Measurements from ENCODE around the gene ASPG. TPM values are rescaled to one million over a fixed set of nuclear protein-coding genes. Genes with fewer than 3 reads are reported as not detected.
A peak's percentile ranks its signal among the peaks of the same experiment; 100 is the strongest.

ASPG gene
- total RNA-seq, 1 experiment from 2014 or later, result 0.22 TPM

GRCh38 chr14:104103061-104103445, 17.6 kb downstream of the ASPG start:
- H3K27me3 ChIP-seq (ENCODE audit: low read length), result no peaks in the 10 kb centered on the region
- ChIA-PET POLR2A (ENCODE audit: unreplicated experiment) (no interaction called here), CTCF (no interaction called here)
- no peak overlapping the region for H2AFZ ChIP-seq (ENCODE audit: low read length)
- DNase-seq (no peak), ATAC-seq (peak; percentile 27; the same call in 1 of the 2 replicates)
- no peaks in the 10 kb centered on the region for H3K36me3 ChIP-seq (ENCODE audit: low read depth, low read length)
- no peaks in the 10 kb centered on the region for H4K20me1 ChIP-seq (ENCODE audit: low read length)
- no peaks in the 10 kb centered on the region for H3K9me2 ChIP-seq (replicated peaks; ENCODE audit: low read length)
- H3K9ac ChIP-seq (ENCODE audit: low read length), result no peak overlapping the region
- no peaks in the 10 kb centered on the region for H3K79me2 ChIP-seq (ENCODE audit: low read length)
- peaks cover 12% of the 10 kb centered on the region for H3K4me1 ChIP-seq (ENCODE audit: insufficient read depth, low read length)
- TF ChIP-seq CTCF (conservative IDR thresholded peaks at IDR 0.05; ENCODE audit: low read depth, low read length) (peak; percentile 25; the same call in 1 of the 2 replicates), EZH2phosphoT487 (IDR thresholded peaks at IDR 0.05; ENCODE audit: borderline replicate concordance, low read length) (no peak)
- intact Hi-C loops (cut with micrococcal nuclease), result no loop called here
- no TSS peak for BruUV-seq (replicated peaks)
- no peaks in the 10 kb centered on the region for H3F3A ChIP-seq (ENCODE audit: low read length, unreplicated experiment)
- H3K27ac ChIP-seq (ENCODE audit: low read length), result no peak overlapping the region
- no peaks in the 10 kb centered on the region for H3K9me3 ChIP-seq (ENCODE audit: low read length)
- no peak overlapping the region for H3K4me2 ChIP-seq (ENCODE audit: low read length)
- no peak overlapping the region for H3K4me3 ChIP-seq (ENCODE audit: low read length)

GRCh38 chr14:104103446-104104075, 18.1 kb downstream of the ASPG start:
- ChIA-PET POLR2A (ENCODE audit: unreplicated experiment) (no interaction called here), CTCF (no interaction called here)
- TF ChIP-seq EZH2 (IDR thresholded peaks at IDR 0.05; ENCODE audit: low read length, unreplicated experiment) (no peak), CTCF (conservative IDR thresholded peaks at IDR 0.05; ENCODE audit: low read depth, low read length) (no peak), EZH2phosphoT487 (IDR thresholded peaks at IDR 0.05; ENCODE audit: borderline replicate concordance, low read length) (no peak)
- intact Hi-C loops (cut with micrococcal nuclease), result no loop called here
- Histone ChIP-seq H3K79me2 (ENCODE audit: low read length) (no peaks in the 10 kb centered on the region), H3K9ac (ENCODE audit: low read length) (no peak overlapping the region), H3K4me1 (ENCODE audit: insufficient read depth, low read length) (peaks cover 17% of the 10 kb centered on the region), H3K27ac (ENCODE audit: low read length) (no peak overlapping the region), H3K36me3 (ENCODE audit: low read depth, low read length) (no peaks in the 10 kb centered on the region), H2AFZ (ENCODE audit: low read length) (no peak overlapping the region), H3K4me2 (ENCODE audit: low read length) (no peak overlapping the region), H3F3A (ENCODE audit: low read length, unreplicated experiment) (no peaks in the 10 kb centered on the region), H3K4me3 (ENCODE audit: low read length) (no peak overlapping the region), H4K20me1 (ENCODE audit: low read length) (no peaks in the 10 kb centered on the region), H3K9me3 (ENCODE audit: low read length) (no peaks in the 10 kb centered on the region), H3K27me3 (ENCODE audit: low read length) (no peaks in the 10 kb centered on the region), H3K9me2 (replicated peaks; ENCODE audit: low read length) (no peaks in the 10 kb centered on the region)
- ATAC-seq, result no peak
- no peak for DNase-seq
- no TSS peak for BruUV-seq (replicated peaks)

- no peak overlapping the region for H2AFZ ChIP-seq (ENCODE audit: low read length)
- peak; percentile 5; the same call in 1 of the 2 replicates for ATAC-seq
- intact Hi-C loops (cut with micrococcal nuclease), result no loop called here
- DNase-seq, result no peak
- no peaks in the 10 kb centered on the region for H3K79me2 ChIP-seq (ENCODE audit: low read length)
- H3K9me3 ChIP-seq (ENCODE audit: low read length), result no peaks in the 10 kb centered on the region
- no peaks in the 10 kb centered on the region for H3F3A ChIP-seq (ENCODE audit: low read length, unreplicated experiment)
- no peak overlapping the region for H3K4me2 ChIP-seq (ENCODE audit: low read length)
- POLR2A ChIA-PET (ENCODE audit: unreplicated experiment), result no interaction called here
- BruUV-seq (replicated peaks), result no TSS peak
- no peak for TF ChIP-seq CTCF (conservative IDR thresholded peaks at IDR 0.05; ENCODE audit: low read depth, low read length)
- no peak for TF ChIP-seq EZH2 (IDR thresholded peaks at IDR 0.05; ENCODE audit: low read length, unreplicated experiment)
- no peak for TF ChIP-seq EZH2phosphoT487 (IDR thresholded peaks at IDR 0.05; ENCODE audit: borderline replicate concordance, low read length)
- no peak overlapping the region for H3K27ac ChIP-seq (ENCODE audit: low read length)
- H4K20me1 ChIP-seq (ENCODE audit: low read length), result no peaks in the 10 kb centered on the region
- H3K9ac ChIP-seq (ENCODE audit: low read length), result no peak overlapping the region
- no peak overlapping the region for H3K4me3 ChIP-seq (ENCODE audit: low read length)
- no peaks in the 10 kb centered on the region for H3K9me2 ChIP-seq (replicated peaks; ENCODE audit: low read length)
- no peaks in the 10 kb centered on the region for H3K27me3 ChIP-seq (ENCODE audit: low read length)
- CTCF ChIA-PET, result no interaction called here
- peaks cover 18% of the 10 kb centered on the region for H3K4me1 ChIP-seq (ENCODE audit: insufficient read depth, low read length)
- no peaks in the 10 kb centered on the region for H3K36me3 ChIP-seq (ENCODE audit: low read depth, low read length)
Observed at GRCh38 chr14:104104076-104104901, 18.8 kb downstream of the ASPG start.

All from PC-3 (cell line).